GM12873 (cell line): ENCODE data around the gene ASTL.

Experiments
- TF ChIP-seq, protein P1 (sequence below): IDR thresholded peaks from 2 replicates; pipeline ENCODE4 v1.5.1; 2012; ENCODE audit warnings: low read depth, mild to moderate bottlenecking, moderate library complexity, low read length, control low read depth; ENCODE audit not compliant: insufficient read depth; ENCODE audit errors: missing control alignments

Gene ASTL

DNA sequence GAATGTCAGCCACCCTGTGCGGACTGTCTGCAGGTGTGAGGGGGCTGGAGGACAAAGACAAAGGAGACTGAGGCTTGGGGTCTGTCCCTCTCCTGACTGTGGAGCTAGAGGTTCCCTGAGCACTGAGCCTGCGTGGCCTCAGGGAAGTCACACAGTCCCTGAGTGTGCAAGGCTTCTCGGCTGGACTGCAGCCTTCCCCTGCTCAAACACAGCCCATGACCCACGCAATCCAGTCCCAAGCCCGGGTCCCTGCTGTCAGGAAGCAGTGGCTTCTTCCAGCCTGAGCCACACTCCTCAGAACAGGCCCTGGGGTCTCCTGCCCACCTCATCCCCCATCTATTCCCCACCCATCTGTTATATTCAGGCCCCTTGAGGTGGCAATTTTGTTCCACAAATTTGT, 2.7 kb downstream of the ASTL start:
- TF ChIP-seq, protein P1, sequence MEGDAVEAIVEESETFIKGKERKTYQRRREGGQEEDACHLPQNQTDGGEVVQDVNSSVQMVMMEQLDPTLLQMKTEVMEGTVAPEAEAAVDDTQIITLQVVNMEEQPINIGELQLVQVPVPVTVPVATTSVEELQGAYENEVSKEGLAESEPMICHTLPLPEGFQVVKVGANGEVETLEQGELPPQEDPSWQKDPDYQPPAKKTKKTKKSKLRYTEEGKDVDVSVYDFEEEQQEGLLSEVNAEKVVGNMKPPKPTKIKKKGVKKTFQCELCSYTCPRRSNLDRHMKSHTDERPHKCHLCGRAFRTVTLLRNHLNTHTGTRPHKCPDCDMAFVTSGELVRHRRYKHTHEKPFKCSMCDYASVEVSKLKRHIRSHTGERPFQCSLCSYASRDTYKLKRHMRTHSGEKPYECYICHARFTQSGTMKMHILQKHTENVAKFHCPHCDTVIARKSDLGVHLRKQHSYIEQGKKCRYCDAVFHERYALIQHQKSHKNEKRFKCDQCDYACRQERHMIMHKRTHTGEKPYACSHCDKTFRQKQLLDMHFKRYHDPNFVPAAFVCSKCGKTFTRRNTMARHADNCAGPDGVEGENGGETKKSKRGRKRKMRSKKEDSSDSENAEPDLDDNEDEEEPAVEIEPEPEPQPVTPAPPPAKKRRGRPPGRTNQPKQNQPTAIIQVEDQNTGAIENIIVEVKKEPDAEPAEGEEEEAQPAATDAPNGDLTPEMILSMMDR = no peak

GRCh38 chr2:96135171-96135570, 3.1 kb downstream of the ASTL start:
- TF ChIP-seq, protein P1 = no peak

GRCh38 chr2:96134421-96134820, 3.9 kb downstream of the ASTL start:
- TF ChIP-seq, protein P1 = no peak

GRCh38 chr2:96131813-96132745, 6.2 kb downstream of the ASTL start:
- TF ChIP-seq, protein P1 = no peak

- TF ChIP-seq, protein P1 = no peak
Measured at GRCh38 chr2:96131152-96131812, 7.0 kb downstream of the ASTL start.

DNA sequence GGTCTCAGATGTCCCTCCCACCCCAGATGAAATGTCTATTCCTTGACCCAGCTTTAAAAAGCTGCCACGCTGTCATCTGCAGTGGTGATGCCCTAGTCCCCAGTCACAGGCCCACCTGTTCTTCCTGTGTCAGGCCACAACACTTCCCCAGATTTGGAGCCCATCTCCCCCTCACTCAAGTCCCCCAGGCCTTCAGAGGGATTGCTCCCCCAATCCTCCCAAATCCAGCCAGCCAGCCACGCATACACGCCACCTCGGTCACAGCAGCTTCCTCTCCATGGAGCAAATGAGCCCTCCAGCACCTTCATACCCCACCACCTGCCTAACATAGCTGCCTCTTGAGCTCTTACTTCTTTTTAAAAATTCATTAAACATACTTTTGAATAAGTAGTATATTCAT, 7.8 kb downstream of the ASTL start:
- TF ChIP-seq, protein P1 = no peak

- TF ChIP-seq, protein P1 = no peak
Measured at GRCh38 chr2:96129528-96130120, 8.7 kb downstream of the ASTL start.
